Testis (tissue), 2 donors: Measurements from ENCODE around the gene SLC22A4.

Experiments
- CTCF ChIP-seq, 3 experiments: fragments of 450-650 bp in 2 of 3; fragments of 200-600 bp in 1 of 3; sonication (generic) in 1 of 3; IDR thresholded peaks; one replicate each; pipeline ENCODE4 v1.5.1; 2016 to 2019; ENCODE audit warnings: antibody characterized with exemption in 3 of 3, mild to moderate bottlenecking in 2 of 3, moderate library complexity in 1 of 3
- POLR2A ChIP-seq: fragments of 450-650 bp; IDR thresholded peaks from one replicate; pipeline ENCODE4 v1.6.1; 2017; ENCODE audit warnings: antibody characterized with exemption, mild to moderate bottlenecking, moderate library complexity

- no peak for TF ChIP-seq CTCF (IDR thresholded peaks at IDR 0.05)
- TF ChIP-seq POLR2A: no peak
These were observed 3.2 kb downstream of the SLC22A4 start for GRCh38 chr5:132297211-132297940.
